ENCODE data around the gene STK24. TPM values are rescaled to one million over a fixed set of nuclear protein-coding genes. Genes with fewer than 3 reads are reported as not detected.

The STK24 gene
- total RNA-seq, 1 donor from 2014 or later, result 190 TPM

DNA sequence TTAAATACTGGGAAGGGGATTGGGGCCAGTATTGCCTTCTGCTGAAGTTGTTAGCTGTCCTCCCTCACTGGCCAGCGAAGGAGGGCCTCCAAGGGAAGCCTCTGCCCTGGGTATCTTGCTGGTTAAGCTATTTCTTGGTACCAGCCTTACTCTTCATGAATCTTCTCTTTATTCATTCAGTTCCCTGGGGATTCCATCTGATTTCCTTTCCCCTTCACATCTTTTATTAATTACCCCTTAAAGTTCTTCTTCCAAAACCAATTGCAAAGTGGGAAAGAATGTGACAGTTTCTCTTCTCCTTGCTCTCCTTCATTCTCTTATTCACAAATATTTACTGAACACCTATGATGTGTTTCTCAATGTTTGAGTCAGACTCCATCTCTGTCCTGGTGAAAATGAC, 36.7 kb upstream of the STK24 start:
- Histone ChIP-seq H3K36me3 (ENCODE audit: control insufficient read depth, insufficient read depth, low read length) (no peaks in the 10 kb centered on the region), H3K4me3 (ENCODE audit: low read depth, low read length) (no peak overlapping the region), H3K27me3 (ENCODE audit: control insufficient read depth, insufficient read depth, low read length) (no peaks in the 10 kb centered on the region)
- DNase-seq (ENCODE audit: low read depth), result no peak
- TF ChIP-seq, protein P1, sequence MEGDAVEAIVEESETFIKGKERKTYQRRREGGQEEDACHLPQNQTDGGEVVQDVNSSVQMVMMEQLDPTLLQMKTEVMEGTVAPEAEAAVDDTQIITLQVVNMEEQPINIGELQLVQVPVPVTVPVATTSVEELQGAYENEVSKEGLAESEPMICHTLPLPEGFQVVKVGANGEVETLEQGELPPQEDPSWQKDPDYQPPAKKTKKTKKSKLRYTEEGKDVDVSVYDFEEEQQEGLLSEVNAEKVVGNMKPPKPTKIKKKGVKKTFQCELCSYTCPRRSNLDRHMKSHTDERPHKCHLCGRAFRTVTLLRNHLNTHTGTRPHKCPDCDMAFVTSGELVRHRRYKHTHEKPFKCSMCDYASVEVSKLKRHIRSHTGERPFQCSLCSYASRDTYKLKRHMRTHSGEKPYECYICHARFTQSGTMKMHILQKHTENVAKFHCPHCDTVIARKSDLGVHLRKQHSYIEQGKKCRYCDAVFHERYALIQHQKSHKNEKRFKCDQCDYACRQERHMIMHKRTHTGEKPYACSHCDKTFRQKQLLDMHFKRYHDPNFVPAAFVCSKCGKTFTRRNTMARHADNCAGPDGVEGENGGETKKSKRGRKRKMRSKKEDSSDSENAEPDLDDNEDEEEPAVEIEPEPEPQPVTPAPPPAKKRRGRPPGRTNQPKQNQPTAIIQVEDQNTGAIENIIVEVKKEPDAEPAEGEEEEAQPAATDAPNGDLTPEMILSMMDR (IDR thresholded peaks at IDR 0.05; ENCODE audit: insufficient read depth, low read length, poor library complexity, severe bottlenecking), result no peak

DNA sequence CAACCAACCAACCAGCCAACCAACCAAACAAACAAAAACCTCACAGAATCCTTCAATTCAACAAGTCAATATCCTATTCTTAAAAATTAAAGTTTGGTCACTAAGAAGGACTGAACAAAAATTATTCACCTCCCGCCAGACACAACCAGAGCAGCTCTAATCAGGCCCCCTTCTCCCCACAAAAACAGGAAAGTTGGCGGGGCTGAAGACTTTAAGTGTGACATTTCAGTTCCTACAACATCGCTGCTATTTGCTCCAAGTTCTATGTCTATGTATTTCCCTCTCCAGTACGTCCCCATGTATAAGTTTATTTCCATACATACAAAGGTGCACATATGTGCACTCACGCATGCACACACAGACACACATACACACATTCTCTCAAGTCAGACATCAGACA, 32.8 kb upstream of the STK24 start:
- H3K36me3 ChIP-seq (ENCODE audit: control insufficient read depth, insufficient read depth, low read length), result no peaks in the 10 kb centered on the region

DNA sequence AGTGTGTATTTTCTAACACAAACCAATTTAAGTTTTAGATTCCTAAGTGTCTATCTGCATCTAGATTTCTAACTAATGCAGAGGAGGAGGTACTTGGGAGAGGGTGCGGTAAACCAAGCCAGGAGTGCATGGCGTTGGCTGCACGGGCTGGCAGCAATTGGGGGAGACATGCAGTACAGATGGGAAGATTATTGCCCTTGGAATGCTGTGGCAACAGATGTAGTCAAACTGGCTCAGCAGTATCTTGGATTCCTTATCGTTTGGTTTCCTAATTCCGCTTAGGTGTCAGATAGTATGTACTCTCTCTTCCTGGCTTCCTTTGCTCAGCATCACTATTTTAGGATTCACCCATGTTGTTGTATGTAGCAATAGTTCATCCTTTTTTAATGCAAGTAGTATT, 29.4 kb upstream of the STK24 start:
- TF ChIP-seq, protein P1 (IDR thresholded peaks at IDR 0.05; ENCODE audit: insufficient read depth, low read length, poor library complexity, severe bottlenecking), result no peak
- Histone ChIP-seq H3K4me3 (ENCODE audit: low read depth, low read length) (no peak overlapping the region), H3K27me3 (ENCODE audit: control insufficient read depth, insufficient read depth, low read length) (peaks cover 2% of the 10 kb centered on the region), H3K36me3 (ENCODE audit: control insufficient read depth, insufficient read depth, low read length) (no peaks in the 10 kb centered on the region)
- DNase-seq (ENCODE audit: low read depth), result no peak

More for the DNA sequence above, 32.8 kb upstream of the STK24 start:
- DNase-seq (ENCODE audit: low read depth), result no peak
- Histone ChIP-seq H3K27me3 (ENCODE audit: control insufficient read depth, insufficient read depth, low read length) (peaks cover 2% of the 10 kb centered on the region), H3K4me3 (ENCODE audit: low read depth, low read length) (no peak overlapping the region)
- TF ChIP-seq, protein P1 (IDR thresholded peaks at IDR 0.05; ENCODE audit: insufficient read depth, low read length, poor library complexity, severe bottlenecking), result no peak

DNA sequence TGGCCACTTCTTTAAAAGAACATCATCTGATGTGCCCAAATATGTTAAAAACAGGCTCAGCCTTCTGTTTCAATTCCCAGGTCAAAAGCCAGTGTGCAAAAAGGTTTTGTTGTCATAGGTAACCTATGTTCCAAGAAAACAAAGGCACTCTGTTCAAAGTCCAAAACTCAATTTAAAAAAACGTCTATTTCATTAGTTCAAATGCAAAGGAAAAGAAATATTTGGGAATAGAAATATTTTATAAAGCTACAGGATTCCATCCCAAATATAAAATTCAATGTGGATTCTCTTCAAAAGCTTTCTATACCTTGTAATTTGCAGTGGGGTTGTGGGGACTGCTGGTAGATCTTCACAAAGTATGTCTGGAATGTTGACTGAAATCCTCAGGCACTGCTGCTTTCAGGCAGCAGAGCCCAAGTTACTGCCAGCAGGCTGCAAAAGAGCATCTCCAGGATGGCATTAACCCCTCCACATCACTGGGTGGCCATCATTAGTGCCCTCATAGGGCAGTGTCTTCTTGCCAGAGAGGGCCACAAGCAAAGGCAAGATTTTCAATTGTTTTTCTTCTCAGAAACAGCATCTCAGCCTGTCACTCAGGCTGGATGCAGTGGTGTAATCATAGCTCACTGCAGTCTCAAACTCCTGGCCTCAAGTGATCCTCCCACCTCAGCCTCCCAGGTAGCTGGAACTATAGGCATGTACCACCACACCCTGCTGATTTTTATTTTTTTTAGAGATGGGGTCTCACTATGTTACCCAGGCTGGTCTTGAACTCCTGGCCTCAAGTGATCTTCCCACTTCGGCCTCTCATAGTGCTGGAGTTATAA, 22.8 kb upstream of the STK24 start:
- Histone ChIP-seq H3K4me3 (ENCODE audit: low read depth, low read length) (no peak overlapping the region), H3K27me3 (ENCODE audit: control insufficient read depth, insufficient read depth, low read length) (no peaks in the 10 kb centered on the region), H3K36me3 (ENCODE audit: control insufficient read depth, insufficient read depth, low read length) (no peaks in the 10 kb centered on the region)
- no peak for DNase-seq (ENCODE audit: low read depth)
- TF ChIP-seq, protein P1 (IDR thresholded peaks at IDR 0.05; ENCODE audit: insufficient read depth, low read length, poor library complexity, severe bottlenecking), result no peak

DNA sequence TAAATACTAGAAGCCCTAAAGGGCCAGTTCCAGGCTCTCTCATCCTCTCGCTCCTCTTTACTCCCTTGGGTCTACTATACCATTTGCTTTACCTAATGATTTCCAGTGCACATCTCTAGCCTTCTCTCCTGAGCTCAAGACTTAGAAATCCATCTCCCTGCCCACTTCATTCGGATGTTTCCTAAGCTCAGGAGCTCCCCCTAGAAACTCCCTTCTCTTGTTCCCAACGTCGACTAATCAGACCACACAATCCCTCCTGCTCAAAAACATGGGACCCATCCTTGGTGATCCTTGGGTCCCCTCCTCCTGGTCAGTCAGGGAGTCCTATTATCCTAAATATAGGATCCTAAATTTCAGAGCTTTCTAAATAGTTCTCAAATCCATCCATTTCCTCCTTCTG, 21.1 kb upstream of the STK24 start:
- no peak for DNase-seq (ENCODE audit: low read depth)
- H3K4me3 ChIP-seq (ENCODE audit: low read depth, low read length), result no peak overlapping the region
- TF ChIP-seq, protein P1 (IDR thresholded peaks at IDR 0.05; ENCODE audit: insufficient read depth, low read length, poor library complexity, severe bottlenecking), result no peak
- no peaks in the 10 kb centered on the region for H3K36me3 ChIP-seq (ENCODE audit: control insufficient read depth, insufficient read depth, low read length)
- H3K27me3 ChIP-seq (ENCODE audit: control insufficient read depth, insufficient read depth, low read length), result no peaks in the 10 kb centered on the region

DNA sequence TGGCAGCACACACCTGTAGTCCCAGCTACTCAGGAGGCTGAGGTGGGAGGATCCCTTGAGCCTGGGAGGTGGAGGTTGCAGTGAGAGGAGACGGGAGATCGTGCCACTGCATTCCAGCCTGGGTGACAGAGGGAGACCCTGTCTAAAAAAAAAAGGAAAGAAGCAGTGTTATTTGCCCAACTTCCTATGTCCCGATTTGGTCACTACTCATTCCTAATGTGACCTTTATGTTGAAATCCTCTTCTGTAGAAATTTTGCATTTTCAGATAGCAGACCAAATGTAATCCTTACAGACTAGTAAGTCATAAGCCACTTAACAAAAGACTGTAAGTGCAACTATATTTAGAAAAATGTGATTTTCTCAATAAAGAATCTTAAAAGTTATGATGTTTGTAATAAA, 18.2 kb upstream of the STK24 start:
- no peak overlapping the region for H3K4me3 ChIP-seq (ENCODE audit: low read depth, low read length)
- no peaks in the 10 kb centered on the region for H3K36me3 ChIP-seq (ENCODE audit: control insufficient read depth, insufficient read depth, low read length)
- TF ChIP-seq, protein P1 (IDR thresholded peaks at IDR 0.05; ENCODE audit: insufficient read depth, low read length, poor library complexity, severe bottlenecking), result no peak
- H3K27me3 ChIP-seq (ENCODE audit: control insufficient read depth, insufficient read depth, low read length), result no peaks in the 10 kb centered on the region
- no peak for DNase-seq (ENCODE audit: low read depth)

Data from kidney epithelial cell (primary cell).